K562 (cell line): ENCODE results near the gene PGBD1. TPM values are rescaled to one million over a fixed set of nuclear protein-coding genes. Genes with fewer than 3 reads are reported as not detected.
A peak's percentile ranks its signal among the peaks of the same experiment; 100 is the strongest.

Experiments
- ELF2 ChIP-seq: fragments of 250-450 bp; sonication (Bioruptor Pico); IDR thresholded peaks from 2 replicates; pipeline ENCODE4 v1.5.0; 2021; ENCODE audit warnings: mild to moderate bottlenecking
- GTF3C2 ChIP-seq: IDR thresholded peaks from 3 replicates; pipeline ENCODE4 v1.6.1; 2011; ENCODE audit warnings: borderline replicate concordance, mild to moderate bottlenecking, moderate library complexity; ENCODE audit not compliant: insufficient read length; ENCODE audit errors: extremely low read depth
- HCFC1 ChIP-seq: IDR thresholded peaks from 2 replicates; pipeline ENCODE4 v1.6.1; 2012; ENCODE audit warnings: low read depth, low read length, improper control_type of control experiment
- HLTF ChIP-seq: fragments of 450-650 bp; IDR thresholded peaks from 2 replicates; pipeline ENCODE4 v1.6.1; 2016
- IFI16 ChIP-seq: fragments of 250-450 bp; sonication (Bioruptor Pico); IDR thresholded peaks from 2 replicates; pipeline ENCODE4 v2.1.2; 2022; ENCODE audit warnings: mild to moderate bottlenecking, inconsistent platforms
- NFYB ChIP-seq: IDR thresholded peaks from 2 replicates; pipeline ENCODE4 v1.6.1; 2011; ENCODE audit warnings: mild to moderate bottlenecking, moderate library complexity; ENCODE audit not compliant: insufficient read length; ENCODE audit errors: extremely low read depth
- NRF1 ChIP-seq, 2 experiments: fragments of 450-650 bp; IDR thresholded peaks in 1 of 2; conservative IDR thresholded peaks in 1 of 2; 2 replicates each; pipeline ENCODE4 v1.6.1; 2014; ENCODE audit warnings: mild to moderate bottlenecking in 2 of 2
- PHF8 ChIP-seq: fragments of 200-600 bp; sonication (generic); IDR thresholded peaks from 2 replicates; pipeline ENCODE4 v1.6.1; 2012; ENCODE audit warnings: mixed run types, mild to moderate bottlenecking, inconsistent platforms, low read length, moderate library complexity, borderline replicate concordance
- ZNF318 ChIP-seq, 2 experiments: fragments of 450-650 bp; IDR thresholded peaks; 2 replicates each; pipeline ENCODE4 v1.6.1; 2016; ENCODE audit warnings: mild to moderate bottlenecking in 2 of 2, borderline replicate concordance in 1 of 2, low read depth in 1 of 2, moderate library complexity in 1 of 2
- ZNF740 ChIP-seq, 3 experiments: fragments of 200-800 bp in 1 of 3; sonication (Bioruptor generic) in 1 of 3; sonication (generic) in 1 of 3; formaldehyde crosslinking in 1 of 3; IDR thresholded peaks; 2 replicates each; pipeline versions ENCODE4 v1.6.1 to v1.8.0; 2016 to 2022; ENCODE audit warnings: mild to moderate bottlenecking in 2 of 3, missing compliant biosample characterization in 2 of 3, missing genetic modification characterization in 2 of 3, missing genetic modification reagents in 1 of 3
- polyA plus RNA-seq, 8 experiments: library from polyadenylated mRNA; depleted of rRNA in 4 of 8; stranded (reverse) in 5 of 8; unstranded in 3 of 8; fragments of >200 nt; fragmentation: Nextera tagmentation in 2 of 8; fragmentation: Illumina TruSeq in 1 of 8; extraction: Ambion mirVana in 2 of 8; extraction: Trizol in 1 of 8; gene quantifications; 2 replicates each; pipeline versions ENCODE4 v1.2.1 to v1.2.3, GENCODE V29; 2011 to 2014; ENCODE audit warnings: inconsistent platforms in 1 of 8, missing spikeins in 1 of 8
- total RNA-seq, 7 experiments: library from RNA; depleted of rRNA in 6 of 7; stranded (reverse); fragments of >200 nt in 6 of 7; fragmentation: Illumina TruSeq in 2 of 7; extraction: Trizol in 2 of 7; gene quantifications; 2 replicates each; pipeline versions ENCODE4 v1.2.1 to v1.2.3, GENCODE V29; 2011 to 2021; ENCODE audit warnings: low replicate concordance in 1 of 7
- TF ChIP-seq, protein P1 (sequence below): fragments of 250-450 bp; sonication (Bioruptor Pico); IDR thresholded peaks from 2 replicates; pipeline ENCODE4 v1.5.1; 2021; ENCODE audit warnings: mild to moderate bottlenecking

Gene PGBD1
- total and polyA plus RNA-seq, 9 of the 15 experiments (the other 6 are each of a cell fraction or from before 2014, with no cell fraction given), result 3.3 to 9.0 (median 7.3) TPM

- TF ChIP-seq, protein P1, sequence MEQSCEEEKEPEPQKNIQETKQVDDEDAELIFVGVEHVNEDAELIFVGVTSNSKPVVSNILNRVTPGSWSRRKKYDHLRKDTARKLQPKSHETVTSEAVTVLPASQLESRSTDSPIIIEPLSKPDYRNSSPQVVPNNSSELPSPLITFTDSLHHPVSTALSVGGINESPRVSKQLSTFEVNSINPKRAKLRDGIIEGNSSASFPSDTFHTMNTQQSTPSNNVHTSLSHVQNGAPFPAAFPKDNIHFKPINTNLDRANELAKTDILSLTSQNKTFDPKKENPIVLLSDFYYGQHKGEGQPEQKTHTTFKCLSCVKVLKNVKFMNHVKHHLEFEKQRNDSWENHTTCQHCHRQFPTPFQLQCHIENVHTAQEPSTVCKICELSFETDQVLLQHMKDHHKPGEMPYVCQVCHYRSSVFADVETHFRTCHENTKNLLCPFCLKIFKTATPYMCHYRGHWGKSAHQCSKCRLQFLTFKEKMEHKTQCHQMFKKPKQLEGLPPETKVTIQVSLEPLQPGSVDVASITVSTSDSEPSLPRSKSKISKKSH (CRISPR knock-in tag), result no peak
- TF ChIP-seq GTF3C2, result no peak
- TF ChIP-seq PHF8, result no peak
- TF ChIP-seq ELF2 (CRISPR knock-in tag), result no peak
- TF ChIP-seq ZNF740 (CRISPR knock-in tag; IDR thresholded peaks at IDR 0.05), result no peak
- no peak for TF ChIP-seq ZNF740 (tag; IDR thresholded peaks at IDR 0.05)
- no peak for TF ChIP-seq NFYB
- no peak for TF ChIP-seq HCFC1
- TF ChIP-seq IFI16 (CRISPR knock-in tag), result no peak
- TF ChIP-seq HLTF, result no peak
- no peak for TF ChIP-seq NRF1 (conservative IDR thresholded peaks at IDR 0.05 in 1 of 2, IDR thresholded peaks at IDR 0.05 in 1 of 2)
- TF ChIP-seq ZNF318 (IDR thresholded peaks at IDR 0.05; ENCODE audit: borderline replicate concordance in 1 of 2, low read depth in 1 of 2), result peak in 1 of 2 experiments; percentile 51; a peak in 1 of 4 replicates
Measured at GRCh38 chr6:28266563-28266961, 14.8 kb upstream of the PGBD1 start (continued).
